Lower leg skin (tissue), 4 donors: ENCODE measurements around the gene PACS1. TPM values are rescaled to one million over a fixed set of nuclear protein-coding genes. Genes with fewer than 3 reads are reported as not detected.

Experiments
- DNase-seq, 2 donors: peaks; one replicate each; pipeline ENCODE4 v3.0.0-alpha.2; 2019; ENCODE audit warnings: low spot score in 2 of 2
- H3K4me3 ChIP-seq: fragments of 200-600 bp; sonication (generic); 2 replicates; pipeline ENCODE4 v1.5.1; 2017; ENCODE audit warnings: mild to moderate bottlenecking, low read depth; ENCODE audit not compliant: poor library complexity, severe bottlenecking
- CTCF ChIP-seq, 3 donors: fragments of 450-650 bp; IDR thresholded peaks; one replicate each; pipeline ENCODE4 v1.5.1; 2016; ENCODE audit warnings: antibody characterized with exemption in 3 of 3, mild to moderate bottlenecking in 3 of 3, moderate library complexity in 2 of 3
- POLR2A ChIP-seq, 2 donors: fragments of 450-650 bp; IDR thresholded peaks; one replicate each; pipeline ENCODE4 v1.6.1; 2016 to 2017; ENCODE audit warnings: antibody characterized with exemption in 2 of 2, mild to moderate bottlenecking in 1 of 2, moderate library complexity in 1 of 2
- WGBS, 2 donors: methylation state at CpG; one replicate each; pipeline ENCODE4 v1.1.5; 2018; 5-methylcytosine and 5-hydroxymethylcytosine counted together
- intact Hi-C: fragments of 100-400 bp; cut with DNase I; formaldehyde crosslinking; loops from one replicate; pipeline ENCODE4 v1.15.0; 2023; ENCODE audit warnings: low total_unique reads
- total RNA-seq, 4 donors: library from RNA; depleted of rRNA; stranded (reverse); fragments of >200 nt; gene quantifications; one replicate each; pipeline ENCODE4 v1.1.0, GENCODE V29; 2016

Gene PACS1
- total RNA-seq, 4 donors from 2014 or later, result 26.7 to 41.1 (median 32.4) TPM

GRCh38 chr11:66068923-66069714, 953 bp upstream of the PACS1 start:
- 31 to 36% methylated on average over 14 of the region's 14 CpGs for WGBS, 2 donors
- H3K4me3 ChIP-seq, result peak overlapping the region; percentile 61
- peak; percentile 44 to 89 for DNase-seq
- TF ChIP-seq CTCF (IDR thresholded peaks at IDR 0.05) (no peak), POLR2A (IDR thresholded peaks at IDR 0.05) (no peak)
- intact Hi-C loops, result no loop called here

GRCh38 chr11:66070604-66071380, 720 bp downstream of the PACS1 start:
- DNase-seq, result peak; percentile 50 to 92
- H3K4me3 ChIP-seq, result peak overlapping the region; percentile 88
- WGBS, 2 donors, result 1 to 2% methylated on average over 16 to 27 of the region's 60 CpGs
- intact Hi-C loops, result loop anchor here (10.0 kb wide), 1 partner anchor 64 kb away; no protein-coding TSS in a partner anchor
- TF ChIP-seq CTCF (IDR thresholded peaks at IDR 0.05) (no peak), POLR2A (IDR thresholded peaks at IDR 0.05) (no peak)

GRCh38 chr11:66071381-66071801, 1.3 kb downstream of the PACS1 start:
- H3K4me3 ChIP-seq, result no peak overlapping the region
- 23 to 29% methylated on average over 2 of the region's 2 CpGs for WGBS, 2 donors
- intact Hi-C loops, result loop anchor here (10.0 kb wide), 1 partner anchor 63 kb away; no protein-coding TSS in a partner anchor
- peak in 1 of 2 donors; percentile 74 for DNase-seq
- TF ChIP-seq POLR2A (IDR thresholded peaks at IDR 0.05) (no peak), CTCF (IDR thresholded peaks at IDR 0.05) (no peak)

GRCh38 chr11:66072081-66072480, 2.0 kb downstream of the PACS1 start:
- no peak for DNase-seq
- WGBS, 2 donors, result 90 to 93% methylated on average over 3 of the region's 3 CpGs
- H3K4me3 ChIP-seq, result no peak overlapping the region
- TF ChIP-seq POLR2A (IDR thresholded peaks at IDR 0.05) (no peak), CTCF (IDR thresholded peaks at IDR 0.05) (no peak)
- intact Hi-C loops, result loop anchor here (10.0 kb wide), 1 partner anchor 63 kb away; no protein-coding TSS in a partner anchor

DNA sequence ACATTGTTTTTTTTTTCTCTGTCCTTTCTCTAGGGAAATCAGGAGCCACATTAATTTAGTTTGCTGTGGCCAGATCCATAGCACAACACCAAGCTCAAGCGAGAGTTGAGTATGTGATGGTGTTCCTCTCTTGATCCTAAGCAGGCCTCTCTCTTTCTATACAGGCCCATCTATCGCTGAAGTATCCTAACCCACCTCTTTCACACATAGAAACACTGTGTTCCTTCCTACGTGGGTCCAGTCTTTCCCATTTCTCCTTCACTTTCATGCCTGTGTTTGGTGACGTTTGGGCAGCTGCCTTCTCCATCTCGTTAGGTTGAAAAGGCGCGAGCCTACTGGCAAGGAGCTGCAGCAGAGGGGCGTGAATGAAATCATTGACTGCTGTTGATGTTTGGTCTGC, 2.4 kb downstream of the PACS1 start:
- no peak overlapping the region for H3K4me3 ChIP-seq
- 77 to 82% methylated on average over 8 of the region's 8 CpGs for WGBS, 2 donors
- intact Hi-C loops, result loop anchor here (10.0 kb wide), 1 partner anchor 62 kb away; no protein-coding TSS in a partner anchor

GRCh38 chr11:66073669-66074068, 3.6 kb downstream of the PACS1 start:
- no peak overlapping the region for H3K4me3 ChIP-seq
- TF ChIP-seq POLR2A (IDR thresholded peaks at IDR 0.05) (no peak), CTCF (IDR thresholded peaks at IDR 0.05) (no peak)
- 92 to 93% methylated on average over 1 of the region's 1 CpG for WGBS, 2 donors
- intact Hi-C loops, result loop anchor here (10.0 kb wide), 1 partner anchor 61 kb away; no protein-coding TSS in a partner anchor
- DNase-seq, result no peak

More for the DNA sequence above, 2.4 kb downstream of the PACS1 start:
- TF ChIP-seq POLR2A (IDR thresholded peaks at IDR 0.05), result no peak
- no peak for DNase-seq
